Measurements from ENCODE around the gene PRMT2.

DNA sequence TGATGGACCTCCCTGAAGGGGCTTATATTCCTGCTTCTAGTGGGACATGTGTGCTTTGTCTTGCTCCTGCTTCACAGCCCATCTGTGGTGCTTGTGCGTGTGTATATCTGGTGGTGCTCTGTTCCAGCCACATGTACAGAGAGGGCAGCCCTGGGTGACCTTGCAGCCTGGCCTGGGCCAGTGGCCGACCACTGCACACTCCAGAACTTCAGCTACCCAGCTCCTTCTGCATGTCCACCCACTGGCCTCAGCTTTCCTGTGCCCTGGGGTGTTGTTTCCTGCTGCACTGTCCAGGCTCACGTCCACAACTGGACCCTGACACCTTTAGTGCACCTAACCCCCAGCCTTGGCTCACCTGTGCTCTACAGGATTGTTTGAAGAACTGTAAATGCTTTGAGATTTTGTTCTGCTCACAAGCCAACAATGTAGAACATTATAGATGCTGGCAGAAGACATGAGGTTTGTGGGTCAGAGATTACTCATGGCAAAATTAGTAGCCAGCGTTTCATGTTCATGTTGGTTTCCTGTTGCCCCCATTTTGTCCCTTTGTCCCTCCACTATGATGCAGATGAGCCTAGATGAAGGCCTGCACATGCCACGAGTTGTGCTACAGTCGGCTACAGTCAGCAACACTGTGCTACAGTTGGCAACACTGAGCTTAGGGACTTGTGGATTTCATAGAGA, 25.3 kb upstream of the PRMT2 start:
- TF ChIP-seq, protein P1, sequence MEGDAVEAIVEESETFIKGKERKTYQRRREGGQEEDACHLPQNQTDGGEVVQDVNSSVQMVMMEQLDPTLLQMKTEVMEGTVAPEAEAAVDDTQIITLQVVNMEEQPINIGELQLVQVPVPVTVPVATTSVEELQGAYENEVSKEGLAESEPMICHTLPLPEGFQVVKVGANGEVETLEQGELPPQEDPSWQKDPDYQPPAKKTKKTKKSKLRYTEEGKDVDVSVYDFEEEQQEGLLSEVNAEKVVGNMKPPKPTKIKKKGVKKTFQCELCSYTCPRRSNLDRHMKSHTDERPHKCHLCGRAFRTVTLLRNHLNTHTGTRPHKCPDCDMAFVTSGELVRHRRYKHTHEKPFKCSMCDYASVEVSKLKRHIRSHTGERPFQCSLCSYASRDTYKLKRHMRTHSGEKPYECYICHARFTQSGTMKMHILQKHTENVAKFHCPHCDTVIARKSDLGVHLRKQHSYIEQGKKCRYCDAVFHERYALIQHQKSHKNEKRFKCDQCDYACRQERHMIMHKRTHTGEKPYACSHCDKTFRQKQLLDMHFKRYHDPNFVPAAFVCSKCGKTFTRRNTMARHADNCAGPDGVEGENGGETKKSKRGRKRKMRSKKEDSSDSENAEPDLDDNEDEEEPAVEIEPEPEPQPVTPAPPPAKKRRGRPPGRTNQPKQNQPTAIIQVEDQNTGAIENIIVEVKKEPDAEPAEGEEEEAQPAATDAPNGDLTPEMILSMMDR (conservative IDR thresholded peaks at IDR 0.05 in 1 of 2, IDR thresholded peaks at IDR 0.05 in 1 of 2; ENCODE audit: low read depth in 1 of 2, low read length in 2 of 2), result no peak
- TF ChIP-seq EZH2 (IDR thresholded peaks at IDR 0.05; ENCODE audit: low read length, missing control alignments), result no peak
